HCT116 (cell line): ENCODE measurements around the gene MYZAP. TPM values are rescaled to one million over a fixed set of nuclear protein-coding genes. Genes with fewer than 3 reads are reported as not detected.

ENCODE experiments used
- ATAC-seq: fragments of 200-7000 bp; cut with Tn5 transposase; 2 replicates; pipeline ENCODE4 v1.9.1; 2020; ENCODE audit warnings: mild to moderate bottlenecking, moderate library complexity
- BruUV-seq: library from RNA; stranded (reverse); fragments of 400-500 nt; replicated peaks from 2 replicates; lab custom pipeline; 2021; lab: Mats Ljungman, UMichigan
- CTCF ChIA-PET: fragments of 300-600 bp; sonication (Branson Sonifier 250); formaldehyde crosslinking; loops from one replicate; lab custom pipeline; 2021; ENCODE audit warnings: antibody characterized with exemption; lab: Charles Lee
- POLR2A ChIA-PET: fragments of 300-600, 350-600 bp; sonication (Branson Sonifier 250); formaldehyde crosslinking; loops from one replicate; lab custom pipeline; 2021; ENCODE audit warnings: antibody characterized with exemption; lab: Charles Lee
- RAD21 ChIA-PET, 2 experiments: fragments of 300-600 bp; sonication (Branson Sonifier 250); formaldehyde crosslinking; loops; one replicate each; lab custom pipeline; 2023; ENCODE audit warnings: low total read pairs in 2 of 2; ENCODE audit not compliant: uncharacterized antibody in 2 of 2, unreplicated experiment in 2 of 2, low non-redundant PET in 1 of 2; lab: Charles Lee
- DNase-seq: peaks from one replicate; pipeline ENCODE4 v3.0.0-alpha.2; 2010; ENCODE audit warnings: low read depth, low spot score
- H2AFZ ChIP-seq: fragments of 200-600 bp; shearing (Covaris generic), sonication (generic); 2 replicates; pipeline ENCODE4 v1.6.1; 2017; ENCODE audit warnings: low read depth, mixed run types, mixed read lengths, antibody characterized with exemption, low read length; ENCODE audit not compliant: poor library complexity, severe bottlenecking
- H3K27ac ChIP-seq: 2 replicates; pipeline ENCODE4 v1.5.1; 2012; ENCODE audit warnings: low read depth, low read length
- H3K27me3 ChIP-seq: fragments of 200-600 bp; sonication (generic); 2 replicates; pipeline ENCODE4 v1.6.1; 2016; ENCODE audit warnings: mixed run types, low read length, mixed read lengths; ENCODE audit not compliant: insufficient read depth
- H3K36me3 ChIP-seq, 2 experiments: fragments of 200-500 bp in 1 of 2; fragments of 200-600 bp in 1 of 2; sonication (Bioruptor generic) in 1 of 2; sonication (generic) in 1 of 2; 2 replicates each; pipeline versions ENCODE4 v1.5.1 to v1.6.1; 2014 to 2016; ENCODE audit warnings: low read length in 2 of 2, inconsistent platforms in 1 of 2, mixed read lengths in 1 of 2, mixed run types in 1 of 2; ENCODE audit not compliant: insufficient read depth in 2 of 2, control insufficient read depth in 1 of 2
- H3K4me1 ChIP-seq, 2 experiments: fragments of 200-600 bp in 1 of 2; sonication (generic) in 1 of 2; 2 replicates each; pipeline versions ENCODE4 v1.5.1 to v1.6.1; 2012 to 2017; ENCODE audit warnings: low read length in 2 of 2, inconsistent platforms in 1 of 2, mild to moderate bottlenecking in 1 of 2, mixed read lengths in 1 of 2, mixed run types in 1 of 2, moderate library complexity in 1 of 2; ENCODE audit not compliant: insufficient read depth in 2 of 2, control insufficient read depth in 1 of 2
- H3K4me2 ChIP-seq: fragments of 200-600 bp; sonication (generic); 2 replicates; pipeline ENCODE4 v1.6.1; 2017; ENCODE audit warnings: mixed run types, low read length, mixed read lengths
- H3K4me3 ChIP-seq, 2 experiments: fragments of 200-600 bp in 1 of 2; sonication (generic) in 1 of 2; replicated peaks in 1 of 2; 2 replicates each; pipeline ENCODE4 v1.5.1; 2011 to 2016; ENCODE audit warnings: low read length in 2 of 2, control low read depth in 1 of 2, low read depth in 1 of 2, mild to moderate bottlenecking in 1 of 2, mixed read lengths in 1 of 2, mixed run types in 1 of 2
- H3K79me2 ChIP-seq: fragments of 200-600 bp; sonication (generic); 2 replicates; pipeline ENCODE4 v1.6.1; 2017; ENCODE audit warnings: mild to moderate bottlenecking, mixed run types, low read length, moderate library complexity, mixed read lengths; ENCODE audit not compliant: insufficient read depth
- H3K9ac ChIP-seq: fragments of 200-600 bp; sonication (generic); 2 replicates; pipeline ENCODE4 v1.6.1; 2016; ENCODE audit warnings: low read length, mixed read lengths
- H3K9me2 ChIP-seq: fragments of 200-600 bp; sonication (generic), shearing (Covaris generic); 2 replicates; pipeline ENCODE4 v1.6.1; 2017; ENCODE audit warnings: mixed run types, mild to moderate bottlenecking, moderate library complexity; ENCODE audit not compliant: insufficient read depth
- H3K9me3 ChIP-seq, 2 experiments: fragments of 200-500 bp in 1 of 2; fragments of 200-600 bp in 1 of 2; sonication (Bioruptor generic) in 1 of 2; sonication (generic) in 1 of 2; 2 replicates each; pipeline ENCODE4 v1.6.1; 2014 to 2017; ENCODE audit warnings: low read length in 2 of 2, mixed read lengths in 2 of 2, inconsistent platforms in 1 of 2, low read depth in 1 of 2, mild to moderate bottlenecking in 1 of 2, mixed run types in 1 of 2, moderate library complexity in 1 of 2; ENCODE audit not compliant: control insufficient read depth in 1 of 2, insufficient read depth in 1 of 2
- H4K20me1 ChIP-seq: fragments of 200-600 bp; sonication (generic), shearing (Covaris generic); 2 replicates; pipeline ENCODE4 v1.6.1; 2017; ENCODE audit warnings: mixed run types, mild to moderate bottlenecking, moderate library complexity; ENCODE audit not compliant: insufficient read depth
- CBX3 ChIP-seq: IDR thresholded peaks from 2 replicates; pipeline ENCODE4 v1.6.1; 2012; ENCODE audit warnings: low read depth
- CTCF ChIP-seq, 3 experiments: fragments of 200-600 bp in 1 of 3; sonication (generic) in 1 of 3; IDR thresholded peaks in 2 of 3; conservative IDR thresholded peaks in 1 of 3; 2 replicates each; pipeline ENCODE4 v1.5.1; 2012 to 2017; ENCODE audit warnings: low read depth in 2 of 3, low read length in 2 of 3, antibody characterized with exemption in 1 of 3, borderline replicate concordance in 1 of 3, control low read depth in 1 of 3, mild to moderate bottlenecking in 1 of 3, mixed read lengths in 1 of 3, mixed run types in 1 of 3, moderate library complexity in 1 of 3; ENCODE audit not compliant: insufficient read depth in 1 of 3
- EGR1 ChIP-seq: IDR thresholded peaks from 2 replicates; pipeline ENCODE4 v1.6.1; 2012; ENCODE audit warnings: low read depth
- ELF1 ChIP-seq: IDR thresholded peaks from 2 replicates; pipeline ENCODE4 v1.6.1; 2012; ENCODE audit warnings: low read depth, borderline replicate concordance
- FOSL1 ChIP-seq: IDR thresholded peaks from 2 replicates; pipeline ENCODE4 v1.6.1; 2012; ENCODE audit warnings: low read depth
- JUND ChIP-seq: IDR thresholded peaks from 2 replicates; pipeline ENCODE4 v1.6.1; 2012
- POLR2A ChIP-seq: IDR thresholded peaks from 2 replicates; pipeline ENCODE4 v1.7.0; 2011; ENCODE audit warnings: borderline replicate concordance; ENCODE audit not compliant: insufficient read depth, insufficient read length; ENCODE audit errors: extremely low read depth
- POLR2AphosphoS5 ChIP-seq: IDR thresholded peaks from 2 replicates; pipeline ENCODE4 v1.6.1; 2011; ENCODE audit warnings: mild to moderate bottlenecking, low read depth, low read length, moderate library complexity
- SRF ChIP-seq: IDR thresholded peaks from 2 replicates; pipeline ENCODE4 v1.6.1; 2012; ENCODE audit warnings: low read depth
- TCF7L2 ChIP-seq: IDR thresholded peaks from 2 replicates; pipeline ENCODE4 v1.7.0; 2011; ENCODE audit warnings: borderline replicate concordance, inconsistent platforms; ENCODE audit not compliant: insufficient read depth, insufficient read length; ENCODE audit errors: extremely low read depth
- ZFX ChIP-seq: fragments of 450-650 bp; IDR thresholded peaks from 2 replicates; pipeline ENCODE4 v1.6.1; 2017
- ZNF274 ChIP-seq: fragments of 200-500 bp; sonication (Bioruptor generic); IDR thresholded peaks from 2 replicates; pipeline ENCODE4 v1.6.1; 2014; ENCODE audit warnings: mild to moderate bottlenecking, low read depth, low read length, inconsistent platforms
- intact Hi-C: fragments of 100-400 bp; cut with micrococcal nuclease; formaldehyde crosslinking; loops from 2 replicates; pipeline ENCODE4 v1.10.0; 2022
- total RNA-seq: library from RNA; stranded (reverse); gene quantifications from one replicate; pipeline ENCODE4 v1.2.1, GENCODE V29; 2021; ENCODE audit not compliant: unreplicated experiment
- TF ChIP-seq, protein P1 (sequence below): IDR thresholded peaks from 2 replicates; pipeline ENCODE4 v1.6.1; 2012

The MYZAP gene
- total RNA-seq, 1 experiment from 2014 or later: 5.8 TPM

DNA sequence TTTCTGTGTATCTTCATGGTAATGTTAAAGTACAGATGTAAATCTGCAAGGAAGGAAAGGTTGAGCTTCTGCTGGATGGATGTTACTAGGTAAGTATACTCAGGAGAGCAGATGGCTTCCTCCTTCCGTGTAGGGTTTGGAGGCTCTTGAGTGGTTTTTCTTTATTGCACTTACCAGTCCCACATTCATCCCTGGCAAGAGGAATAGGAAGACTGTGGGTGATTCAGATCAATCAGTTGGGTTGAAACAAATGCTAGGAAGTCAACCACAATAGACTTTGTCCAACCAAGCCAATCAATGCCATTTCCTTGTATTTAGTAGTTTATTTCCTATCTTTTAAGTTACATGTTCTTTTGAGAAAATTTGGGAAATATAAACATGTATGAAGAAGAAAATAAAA is 26.6 kb downstream of the MYZAP start:
- no TSS peak for BruUV-seq
- TF ChIP-seq ELF1 (no peak), CBX3 (no peak), TCF7L2 (no peak), EGR1 (no peak), ZFX (no peak), POLR2AphosphoS5 (no peak), JUND (no peak), FOSL1 (no peak), POLR2A (no peak), SRF (no peak), CTCF (IDR thresholded peaks at IDR 0.05 in 2 of 3, conservative IDR thresholded peaks at IDR 0.05 in 1 of 3; ENCODE audit: borderline replicate concordance in 1 of 3, insufficient read depth in 1 of 3, low read depth in 2 of 3, low read length in 2 of 3) (no peak), ZNF274 (no peak)
- TF ChIP-seq, protein P1, sequence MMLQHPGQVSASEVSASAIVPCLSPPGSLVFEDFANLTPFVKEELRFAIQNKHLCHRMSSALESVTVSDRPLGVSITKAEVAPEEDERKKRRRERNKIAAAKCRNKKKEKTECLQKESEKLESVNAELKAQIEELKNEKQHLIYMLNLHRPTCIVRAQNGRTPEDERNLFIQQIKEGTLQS: no peak
- H3K36me3 ChIP-seq: no peaks in the 10 kb centered on the region
- H3K79me2 ChIP-seq: no peaks in the 10 kb centered on the region
- no peak overlapping the region for H3K27ac ChIP-seq
- H3K27me3 ChIP-seq: no peaks in the 10 kb centered on the region
- RAD21 ChIA-PET: no interaction called here
- H3K4me3 ChIP-seq: no peak overlapping the region
- no peak overlapping the region for H3K4me2 ChIP-seq
- intact Hi-C loops: no loop called here
- no peaks in the 10 kb centered on the region for H3K9me2 ChIP-seq
- H3K9ac ChIP-seq: no peak overlapping the region
- no peak overlapping the region for H2AFZ ChIP-seq
- ATAC-seq (no peak), DNase-seq (no peak)
- POLR2A ChIA-PET: no interaction called here
- CTCF ChIA-PET: interaction anchor here (2.3 kb wide), 1 partner anchor 8 kb away, joined by 10 read pairs; no protein-coding TSS in a partner anchor
- H3K4me1 ChIP-seq: peaks cover 2 to 4% of the 10 kb centered on the region in 2 experiments; a peak in 1 of 4 replicates
- no peaks in the 10 kb centered on the region for H3K9me3 ChIP-seq
- no peaks in the 10 kb centered on the region for H4K20me1 ChIP-seq
